Colonic mucosa (tissue), 4 donors: Measurements from ENCODE around the gene PCDHGA3. TPM values are rescaled to one million over a fixed set of nuclear protein-coding genes. Genes with fewer than 3 reads are reported as not detected.
"Not testable (repeated sequence)": the region's sequence is repeated elsewhere in the genome, so short reads cannot be mapped to it uniquely, and the experiment has no call there.

Experiments
- DNase-seq: peaks from one replicate; pipeline ENCODE4 v3.0.0-alpha.2; 2020
- H3K27ac ChIP-seq: fragments of 200-600 bp; one replicate; pipeline ENCODE4 v1.8.0; 2021
- H3K27me3 ChIP-seq: fragments of 200-600 bp; one replicate; pipeline ENCODE4 v1.8.0; 2021
- H3K36me3 ChIP-seq: fragments of 200-600 bp; one replicate; pipeline ENCODE4 v1.8.0; 2021
- H3K4me1 ChIP-seq: fragments of 200-600 bp; one replicate; pipeline ENCODE4 v1.8.0; 2021; ENCODE audit warnings: mild to moderate bottlenecking
- H3K4me3 ChIP-seq: fragments of 200-600 bp; one replicate; pipeline ENCODE4 v1.8.0; 2021
- H3K9ac ChIP-seq, 2 donors: one replicate each; pipeline ENCODE4 v1.7.0; 2013; ENCODE audit warnings: control low read depth in 2 of 2, low read depth in 2 of 2, low read length in 2 of 2
- H3K9me3 ChIP-seq: fragments of 200-600 bp; one replicate; pipeline ENCODE4 v1.8.0; 2021
- CTCF ChIP-seq: fragments of 200-600 bp; IDR thresholded peaks from one replicate; pipeline ENCODE4 v1.8.0; 2022; ENCODE audit warnings: antibody characterized with exemption, mild to moderate bottlenecking
- intact Hi-C: fragments of 100-400 bp; cut with DNase I; formaldehyde crosslinking; loops from one replicate; pipeline ENCODE4 v1.14.1; 2022
- total RNA-seq, 2 donors: library from RNA; stranded (reverse); fragmentation: NEBNext Ultra II Directional in 1 of 2; extraction: Animal tissue kit (Norgen Biotek cat#: 25700) in 1 of 2; gene quantifications; one replicate each; pipeline ENCODE4 v1.2.1, GENCODE V29; 2021
- donor health status: healthy.
- donor health status: DM: no; HTN: no; CAD: no.
- donor health status: DM: no; HTN: no; CAD: no.

PCDHGA3 gene
- total RNA-seq, 2 donors from 2014 or later, result 0.10 to 0.21 TPM

- no peak for TF ChIP-seq CTCF
- Histone ChIP-seq H3K9ac (no peak overlapping the region), H3K4me3 (no peak overlapping the region)
These were observed 379 bp downstream of the PCDHGA3 start for GRCh38 chr5:141343953-141344463.

GRCh38 chr5:141345327-141345726 lies 1.7 kb downstream of the PCDHGA3 start:
- no peak overlapping the region for H3K9ac ChIP-seq
- intact Hi-C loops, result no loop called here
- no peak overlapping the region for H3K27ac ChIP-seq
- no peaks in the 10 kb centered on the region for H3K4me1 ChIP-seq
- no peak for DNase-seq
- H3K9me3 ChIP-seq, result no peaks in the 10 kb centered on the region
- no peak for TF ChIP-seq CTCF
- no peaks in the 10 kb centered on the region for H3K36me3 ChIP-seq
- no peak overlapping the region for H3K4me3 ChIP-seq
- H3K27me3 ChIP-seq, result no peaks in the 10 kb centered on the region

More at GRCh38 chr5:141343953-141344463, 379 bp downstream of the PCDHGA3 start:
- DNase-seq, result no peak
- no peaks in the 10 kb centered on the region for H3K4me1 ChIP-seq
- H3K9me3 ChIP-seq, result no peaks in the 10 kb centered on the region
- no peak overlapping the region for H3K27ac ChIP-seq
- intact Hi-C loops, result no loop called here
- H3K27me3 ChIP-seq, result no peaks in the 10 kb centered on the region
- no peaks in the 10 kb centered on the region for H3K36me3 ChIP-seq

GRCh38 chr5:141346017-141346416 lies 2.4 kb downstream of the PCDHGA3 start:
- H3K9me3 ChIP-seq, H3K27ac ChIP-seq, intact Hi-C loops, H3K9ac ChIP-seq, H3K4me3 ChIP-seq, H3K27me3 ChIP-seq, DNase-seq, H3K36me3 ChIP-seq, H3K4me1 ChIP-seq: not testable (repeated sequence)

- H3K27me3 ChIP-seq, result no peaks in the 10 kb centered on the region
- DNase-seq, result no peak
- H3K9ac ChIP-seq, result no peak within 1 kb of the TSS
- peak; percentile 29 for TF ChIP-seq CTCF
- no peak within 1 kb of the TSS for H3K4me3 ChIP-seq
- no peaks in the 10 kb centered on the region for H3K36me3 ChIP-seq
- H3K9me3 ChIP-seq, result no peaks in the 10 kb centered on the region
- H3K4me1 ChIP-seq, result no peaks in the 10 kb centered on the region
- intact Hi-C loops, result no loop called here
- no peak within 1 kb of the TSS for H3K27ac ChIP-seq
These were observed 6.4 kb downstream of the PCDHGA3 start, which contains the start of gene PCDHGB1 for GRCh38 chr5:141349917-141350619. PCDHGB1 (plus strand) TSS chr5:141350099; CDS start chr5:141350261, 162 bp downstream.

GRCh38 chr5:141351591-141351990 lies 8.0 kb downstream of the PCDHGA3 start:
- H3K27me3 ChIP-seq, result no peaks in the 10 kb centered on the region
- no peak for TF ChIP-seq CTCF
- DNase-seq, result no peak
- intact Hi-C loops, result no loop called here
- no peak overlapping the region for H3K9ac ChIP-seq
- no peak overlapping the region for H3K4me3 ChIP-seq
- H3K9me3 ChIP-seq, result no peaks in the 10 kb centered on the region
- H3K27ac ChIP-seq, result no peak overlapping the region
- no peaks in the 10 kb centered on the region for H3K36me3 ChIP-seq
- H3K4me1 ChIP-seq, result no peaks in the 10 kb centered on the region

GRCh38 chr5:141354900-141355469 lies 11.4 kb downstream of the PCDHGA3 start, which contains the start of gene PCDHGA4:
PCDHGA4 (plus strand) TSS chr5:141355021; CDS start chr5:141355108, 87 bp downstream.
- H3K36me3 ChIP-seq, result no peaks in the 10 kb centered on the region
- H3K9me3 ChIP-seq, result no peaks in the 10 kb centered on the region
- DNase-seq, result no peak
- intact Hi-C loops, result no loop called here
- H3K4me3 ChIP-seq, result no peak within 1 kb of the TSS
- no peaks in the 10 kb centered on the region for H3K27me3 ChIP-seq
- no peak within 1 kb of the TSS for H3K27ac ChIP-seq
- no peaks in the 10 kb centered on the region for H3K4me1 ChIP-seq
- TF ChIP-seq CTCF, result no peak
- no peak within 1 kb of the TSS for H3K9ac ChIP-seq
